WTC11 (cell line): Measurements from ENCODE around the gene NDRG4.
A peak's percentile ranks its signal among the peaks of the same experiment; 100 is the strongest.

ENCODE experiments used
- CTCF ChIP-seq: fragments of 200-600 bp; IDR thresholded peaks from 2 replicates; pipeline ENCODE4 v1.8.0; 2022; ENCODE audit warnings: antibody characterized with exemption
- JUN ChIP-seq: sonication (generic); formaldehyde crosslinking; IDR thresholded peaks from 2 replicates; pipeline ENCODE4 v1.8.0; 2023; ENCODE audit warnings: mild to moderate bottlenecking, missing genetic modification reagents
- NFATC4 ChIP-seq: fragments of 250-450 bp; sonication (Bioruptor Pico); IDR thresholded peaks from 2 replicates; pipeline ENCODE4 v1.9.0; 2021; ENCODE audit warnings: mild to moderate bottlenecking
- ZNF138 ChIP-seq: sonication (generic); formaldehyde crosslinking; conservative IDR thresholded peaks from 2 replicates; pipeline ENCODE4 v1.8.1; 2022; ENCODE audit warnings: mild to moderate bottlenecking, moderate library complexity, missing genetic modification reagents

DNA sequence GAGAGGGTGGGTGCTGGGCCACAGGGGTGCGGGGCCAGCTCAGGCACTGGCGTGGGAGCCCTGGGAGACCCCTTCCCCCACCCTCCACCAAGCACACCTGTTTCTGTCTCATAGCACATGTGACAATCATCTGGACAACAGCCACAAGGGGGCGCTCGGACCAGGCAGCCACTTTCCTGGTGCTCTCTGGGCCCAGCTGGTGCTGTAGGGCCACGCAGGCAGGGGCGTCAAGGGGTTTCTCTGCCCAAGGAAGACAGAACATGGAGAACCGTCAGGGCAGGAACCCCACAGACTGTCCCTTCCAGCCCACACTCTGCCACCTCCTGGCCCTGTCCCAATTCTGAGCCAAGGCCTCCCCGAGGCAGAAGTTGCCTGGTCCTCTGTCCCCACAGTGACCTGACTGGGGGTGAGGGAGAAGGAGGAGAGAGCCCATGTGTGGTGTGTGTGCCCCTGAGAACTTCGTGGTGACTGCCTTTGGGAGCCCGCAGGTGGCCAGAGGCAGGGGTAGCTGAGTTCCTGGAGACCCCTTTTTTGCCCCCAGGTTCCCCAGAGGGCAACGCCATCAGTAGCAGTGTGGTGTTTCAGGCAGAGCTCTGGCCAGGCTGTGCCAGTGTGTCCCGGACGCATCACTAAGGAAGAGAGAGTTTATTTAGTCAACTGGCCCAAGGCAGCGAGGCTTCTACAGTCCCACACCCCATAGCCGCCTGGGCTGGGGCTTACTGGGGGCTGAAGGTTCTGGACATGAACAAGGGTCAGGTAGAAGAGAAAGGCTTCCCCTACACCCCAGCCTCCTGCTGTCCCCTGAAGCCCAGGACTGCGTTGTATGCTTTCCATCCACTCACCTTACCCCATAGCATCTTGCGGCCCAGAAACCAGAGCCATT lies 12.2 kb downstream of the NDRG4 start:
- TF ChIP-seq NFATC4 = no peak
- TF ChIP-seq JUN = no peak
- TF ChIP-seq CTCF = peak; percentile 87
- no peak for TF ChIP-seq ZNF138 (CRISPR knock-in tag)
